Prostate gland (tissue), 2 donors: ENCODE results near the gene CADM3.

Source experiments
- POLR2A ChIP-seq: fragments of 450-650 bp; IDR thresholded peaks from one replicate; pipeline ENCODE4 v1.6.1; 2016; ENCODE audit warnings: antibody characterized with exemption, mild to moderate bottlenecking
- TF ChIP-seq, protein P1 (sequence below), 4 experiments: fragments of 200-600 bp in 2 of 4; fragments of 450-650 bp in 2 of 4; sonication (generic) in 2 of 4; IDR thresholded peaks; 1 replicate in 3 of 4; 2 replicates in 1 of 4; pipeline ENCODE4 v1.5.1; 2016 to 2019; ENCODE audit warnings: antibody characterized with exemption in 4 of 4, mild to moderate bottlenecking in 2 of 4, moderate library complexity in 2 of 4

DNA sequence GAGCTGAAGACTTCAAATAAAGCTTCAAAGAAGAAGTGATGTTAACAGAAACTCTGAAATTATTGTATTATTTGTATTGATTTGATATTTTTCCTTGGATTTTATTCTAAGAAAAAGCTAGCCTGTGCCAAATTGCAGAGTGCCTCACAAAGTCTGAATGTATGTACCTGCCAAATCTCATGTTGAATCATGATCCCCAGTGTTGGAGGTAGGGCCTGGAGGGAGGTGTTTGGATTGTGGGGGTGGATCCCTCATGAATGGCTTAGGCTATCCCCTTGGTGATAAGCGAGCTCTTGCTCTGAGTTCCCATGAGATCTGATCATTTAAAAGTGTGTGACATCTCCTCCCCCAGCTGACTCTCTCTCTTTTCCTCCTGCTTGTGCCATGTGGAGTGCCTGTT lies 76.9 kb downstream of the CADM3 start:
- TF ChIP-seq, protein P1, sequence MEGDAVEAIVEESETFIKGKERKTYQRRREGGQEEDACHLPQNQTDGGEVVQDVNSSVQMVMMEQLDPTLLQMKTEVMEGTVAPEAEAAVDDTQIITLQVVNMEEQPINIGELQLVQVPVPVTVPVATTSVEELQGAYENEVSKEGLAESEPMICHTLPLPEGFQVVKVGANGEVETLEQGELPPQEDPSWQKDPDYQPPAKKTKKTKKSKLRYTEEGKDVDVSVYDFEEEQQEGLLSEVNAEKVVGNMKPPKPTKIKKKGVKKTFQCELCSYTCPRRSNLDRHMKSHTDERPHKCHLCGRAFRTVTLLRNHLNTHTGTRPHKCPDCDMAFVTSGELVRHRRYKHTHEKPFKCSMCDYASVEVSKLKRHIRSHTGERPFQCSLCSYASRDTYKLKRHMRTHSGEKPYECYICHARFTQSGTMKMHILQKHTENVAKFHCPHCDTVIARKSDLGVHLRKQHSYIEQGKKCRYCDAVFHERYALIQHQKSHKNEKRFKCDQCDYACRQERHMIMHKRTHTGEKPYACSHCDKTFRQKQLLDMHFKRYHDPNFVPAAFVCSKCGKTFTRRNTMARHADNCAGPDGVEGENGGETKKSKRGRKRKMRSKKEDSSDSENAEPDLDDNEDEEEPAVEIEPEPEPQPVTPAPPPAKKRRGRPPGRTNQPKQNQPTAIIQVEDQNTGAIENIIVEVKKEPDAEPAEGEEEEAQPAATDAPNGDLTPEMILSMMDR (IDR thresholded peaks at IDR 0.05) = no peak
- TF ChIP-seq POLR2A = no peak
